Spleen (tissue), 7 donors: ENCODE data around the gene TMEM183A.

Experiments
- CTCF ChIP-seq, 11 experiments: fragments of 200-600 bp in 7 of 11; fragments of 450-650 bp in 4 of 11; sonication (generic) in 4 of 11; IDR thresholded peaks in 8 of 11; conservative IDR thresholded peaks in 3 of 11; 1 replicate in 7 of 11; 2 replicates in 4 of 11; pipeline versions ENCODE4 v1.4.0 to v1.8.0; 2016 to 2021; ENCODE audit warnings: antibody characterized with exemption in 11 of 11, inconsistent platforms in 4 of 11, mild to moderate bottlenecking in 1 of 11
- POLR2A ChIP-seq, 3 donors: fragments of 450-650 bp; IDR thresholded peaks; one replicate each; pipeline ENCODE4 v1.5.1; 2017; ENCODE audit warnings: antibody characterized with exemption in 3 of 3, mild to moderate bottlenecking in 1 of 3
- POLR2AphosphoS5 ChIP-seq, 3 donors: sonication (generic); formaldehyde crosslinking; IDR thresholded peaks; one replicate each; pipeline ENCODE4 v1.5.1; 2017; ENCODE audit warnings: antibody characterized with exemption in 3 of 3
- donor health status: DM: no; HTN: no; CAD: no; lungs with moderate emphysema.
- donor health status: DM: no; HTN: no; CAD: no.
- donor health status: DM: no; HTN: no; CAD: no.

DNA sequence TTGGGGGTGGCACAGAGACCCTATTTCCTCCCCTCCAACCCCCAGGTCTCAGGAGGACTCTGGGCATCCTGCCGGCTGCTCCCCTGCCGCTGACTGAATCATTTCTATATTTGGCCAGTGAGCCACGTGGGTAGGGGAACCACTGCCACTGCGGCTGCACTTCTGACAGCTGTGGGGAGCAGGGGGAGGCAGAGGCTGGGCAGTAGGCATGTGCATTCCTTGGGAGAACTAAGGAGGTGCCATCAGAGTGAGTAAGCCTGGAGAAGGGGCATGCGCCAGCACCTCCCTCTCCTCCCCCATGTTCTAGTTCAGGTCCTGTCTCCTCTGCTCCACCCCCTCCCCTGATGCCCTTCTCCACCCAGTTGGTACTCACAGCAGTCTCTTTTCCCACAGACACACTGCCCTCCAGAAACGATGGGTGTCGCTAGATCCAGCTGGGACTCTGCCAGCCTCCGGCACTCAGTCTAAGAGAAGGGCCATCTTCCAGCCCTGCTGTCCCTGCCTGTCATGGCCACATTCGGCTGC is 31.1 kb downstream of the TMEM183A start:
- TF ChIP-seq CTCF (IDR thresholded peaks at IDR 0.05 in 8 of 11, conservative IDR thresholded peaks at IDR 0.05 in 3 of 11) (no peak), POLR2A (IDR thresholded peaks at IDR 0.05) (no peak), POLR2AphosphoS5 (IDR thresholded peaks at IDR 0.05) (no peak)
